HG03571 (cell line): ENCODE data around the gene SUGCT.

ENCODE experiments used
- ATAC-seq: cut with Tn5 transposase; IDR thresholded peaks from one replicate; pipeline ENCODE4 v1.9.1; 2021; ENCODE audit not compliant: unreplicated experiment

Gene SUGCT

GRCh38 chr7:40887099-40887498 lies 752.3 kb downstream of the SUGCT start:
- ATAC-seq = no peak

- no peak for ATAC-seq
Measured at GRCh38 chr7:40888499-40888898, 753.7 kb downstream of the SUGCT start.

GRCh38 chr7:40889099-40889498 lies 754.3 kb downstream of the SUGCT start:
- no peak for ATAC-seq

GRCh38 chr7:40889539-40889938 lies 754.7 kb downstream of the SUGCT start:
- ATAC-seq = no peak

GRCh38 chr7:40890088-40890692 lies 755.4 kb downstream of the SUGCT start:
- ATAC-seq = no peak

- no peak for ATAC-seq
Measured at GRCh38 chr7:40891232-40891631, 756.4 kb downstream of the SUGCT start.

GRCh38 chr7:40899151-40899550 lies 764.3 kb downstream of the SUGCT start:
- no peak for ATAC-seq

- no peak for ATAC-seq
Measured at GRCh38 chr7:40899636-40900507, 765.1 kb downstream of the SUGCT start.

GRCh38 chr7:40903872-40904271 lies 769.1 kb downstream of the SUGCT start:
- ATAC-seq = no peak

- no peak for ATAC-seq
Measured at GRCh38 chr7:40907286-40907685, 772.5 kb downstream of the SUGCT start.

- no peak for ATAC-seq
Measured at GRCh38 chr7:40909346-40909980, 774.7 kb downstream of the SUGCT start.
